GM03348 (cell line): ENCODE measurements around the gene DLGAP4.
A peak's percentile ranks its signal among the peaks of the same experiment; 100 is the strongest.
"Not testable (repeated sequence)": the region's sequence is repeated elsewhere in the genome, so short reads cannot be mapped to it uniquely, and the experiment has no call there.

Source experiments
- DNase-seq: peaks from one replicate; pipeline ENCODE4 v3.0.0; 2012; ENCODE audit warnings: low spot score

The DLGAP4 gene

GRCh38 chr20:36541768-36542488 lies 235.8 kb downstream of the DLGAP4 start:
- DNase-seq, result peak; percentile 89

GRCh38 chr20:36542516-36543183 lies 236.5 kb downstream of the DLGAP4 start:
- DNase-seq, result no peak

- peak; percentile 82 for DNase-seq
Observed at GRCh38 chr20:36543184-36544133, 237.3 kb downstream of the DLGAP4 start.

- DNase-seq, result peak; percentile 85
Observed at GRCh38 chr20:36544134-36545018, 238.2 kb downstream of the DLGAP4 start.

- no peak for DNase-seq
Observed at GRCh38 chr20:36546111-36546736, 240.1 kb downstream of the DLGAP4 start.

- DNase-seq, result no peak
Observed at GRCh38 chr20:36547186-36548005, 241.3 kb downstream of the DLGAP4 start.

GRCh38 chr20:36548006-36548315 lies 241.8 kb downstream of the DLGAP4 start:
- DNase-seq, result peak; percentile 5

- peak; percentile 9 for DNase-seq
Observed at GRCh38 chr20:36548704-36549627, 242.8 kb downstream of the DLGAP4 start.

GRCh38 chr20:36549628-36549941 lies 243.4 kb downstream of the DLGAP4 start:
- DNase-seq, result peak; percentile 13

- DNase-seq, result peak; percentile 44
Observed at GRCh38 chr20:36549942-36550789, 244.0 kb downstream of the DLGAP4 start.

- peak; percentile 47 for DNase-seq
Observed at GRCh38 chr20:36550790-36551299, 244.7 kb downstream of the DLGAP4 start.

- DNase-seq, result no peak
Observed at GRCh38 chr20:36555248-36555647, 249.1 kb downstream of the DLGAP4 start.

GRCh38 chr20:36562724-36563123 lies 256.6 kb downstream of the DLGAP4 start:
- no peak for DNase-seq

GRCh38 chr20:36563374-36563773 lies 257.2 kb downstream of the DLGAP4 start:
- no peak for DNase-seq

- DNase-seq, result not testable (repeated sequence)
Observed at GRCh38 chr20:36564078-36564725, 258.1 kb downstream of the DLGAP4 start.

GRCh38 chr20:36564726-36565121 lies 258.6 kb downstream of the DLGAP4 start:
- DNase-seq, result not testable (repeated sequence)

GRCh38 chr20:36565520-36565919 lies 259.4 kb downstream of the DLGAP4 start:
- no peak for DNase-seq
